H7 (cell line): ENCODE measurements around the gene PRKAG2. TPM values are rescaled to one million over a fixed set of nuclear protein-coding genes. Genes with fewer than 3 reads are reported as not detected.
A peak's percentile ranks its signal among the peaks of the same experiment; 100 is the strongest.

Experiments used
- DNase-seq: peaks from one replicate; pipeline ENCODE4 v3.0.0; 2012
- H3K27me3 ChIP-seq: 2 replicates; pipeline ENCODE4 v1.6.0; 2011; ENCODE audit warnings: mild to moderate bottlenecking, low read length; ENCODE audit not compliant: control insufficient read depth, insufficient read depth
- H3K36me3 ChIP-seq: replicated peaks from 2 replicates; pipeline ENCODE4 v1.5.1; 2011; ENCODE audit warnings: low read length; ENCODE audit not compliant: control insufficient read depth, insufficient read depth
- H3K4me3 ChIP-seq: 2 replicates; pipeline ENCODE4 v1.5.1; 2011; ENCODE audit warnings: low read depth, mild to moderate bottlenecking, control low read depth, low read length, moderate library complexity; ENCODE audit not compliant: insufficient read depth
- total RNA-seq: library from RNA; depleted of rRNA; stranded (reverse); fragments of >200 nt; shearing (Covaris generic); gene quantifications from 2 replicates; pipeline ENCODE4 v1.2.3, GENCODE V29; 2014

PRKAG2 gene
- total RNA-seq, 1 experiment from 2014 or later = 6.0 TPM

DNA sequence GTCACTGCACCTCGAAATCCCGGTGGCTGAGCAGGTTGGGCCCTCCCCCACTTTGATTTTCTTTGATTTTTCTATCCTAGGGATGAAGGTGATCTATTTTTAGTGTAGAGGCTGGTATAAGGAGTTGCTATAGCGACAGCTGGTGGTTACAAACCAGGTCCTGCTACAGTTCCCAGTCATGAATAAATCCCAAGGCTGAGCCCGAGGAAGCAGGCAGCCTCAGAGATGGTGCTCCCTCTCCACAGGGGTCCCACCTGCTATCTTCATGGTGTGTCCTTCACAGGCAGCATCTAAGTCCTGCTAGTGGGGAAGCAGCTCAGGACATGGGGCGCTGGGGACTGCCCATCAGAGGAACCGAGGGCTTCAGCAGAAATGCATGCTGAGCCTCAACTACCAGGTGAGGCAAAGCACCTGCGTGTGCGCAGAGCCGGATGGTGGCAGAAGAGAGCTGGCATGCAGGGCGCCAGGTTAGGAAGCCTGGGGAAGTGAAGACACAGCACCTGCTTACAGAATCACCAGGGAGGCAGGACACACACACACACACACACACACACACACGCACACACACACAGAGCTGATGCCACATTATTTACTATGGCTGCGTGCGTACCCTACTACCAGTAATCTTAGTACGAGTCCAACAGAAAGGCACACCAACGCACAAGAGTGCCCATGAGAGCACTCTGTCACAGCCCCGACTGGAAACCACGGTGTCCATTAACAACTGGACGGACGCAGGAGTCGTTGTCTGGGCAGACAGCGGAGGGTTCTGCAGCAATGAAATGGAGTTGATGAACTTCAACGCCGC lies 150.9 kb downstream of the PRKAG2 start:
- no peak overlapping the region for H3K4me3 ChIP-seq
- H3K36me3 ChIP-seq = no peaks in the 10 kb centered on the region

DNA sequence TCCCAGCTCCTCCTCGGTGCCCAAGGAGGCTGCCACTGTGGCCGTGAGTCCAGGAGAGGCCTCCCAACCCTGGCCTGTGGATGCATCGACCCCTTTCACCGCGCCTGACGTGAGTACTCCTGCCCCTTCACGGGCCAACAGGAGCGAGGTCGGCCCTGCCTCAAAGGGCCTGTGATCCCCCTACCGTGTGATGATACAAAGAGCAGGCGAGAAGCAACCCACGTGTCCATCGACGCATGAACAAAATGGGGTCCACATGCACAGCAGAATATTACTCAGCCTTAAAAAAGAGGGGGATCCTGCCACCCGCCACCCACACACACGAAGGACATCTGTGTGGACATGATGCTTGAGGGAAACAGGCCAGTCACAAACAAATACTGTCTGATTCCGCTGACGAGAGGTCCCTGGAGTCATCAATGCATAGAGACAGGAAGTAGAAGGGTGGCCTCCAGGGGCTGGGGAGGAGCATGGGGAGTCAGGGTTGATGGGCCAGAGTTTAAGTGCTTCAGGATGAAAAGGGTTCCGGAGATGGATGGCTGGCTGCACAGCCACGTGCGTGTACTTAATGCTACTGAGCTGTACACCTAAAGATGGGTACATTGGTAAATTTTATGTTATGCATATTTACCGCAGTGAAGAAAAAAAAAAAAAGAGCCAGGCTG lies 151.9 kb downstream of the PRKAG2 start:
- Histone ChIP-seq H3K4me3 (no peak overlapping the region), H3K36me3 (no peaks in the 10 kb centered on the region), H3K27me3 (no peaks in the 10 kb centered on the region)
- DNase-seq = no peak

More for the DNA sequence above, 150.9 kb downstream of the PRKAG2 start:
- no peak for DNase-seq
- H3K27me3 ChIP-seq = no peaks in the 10 kb centered on the region

DNA sequence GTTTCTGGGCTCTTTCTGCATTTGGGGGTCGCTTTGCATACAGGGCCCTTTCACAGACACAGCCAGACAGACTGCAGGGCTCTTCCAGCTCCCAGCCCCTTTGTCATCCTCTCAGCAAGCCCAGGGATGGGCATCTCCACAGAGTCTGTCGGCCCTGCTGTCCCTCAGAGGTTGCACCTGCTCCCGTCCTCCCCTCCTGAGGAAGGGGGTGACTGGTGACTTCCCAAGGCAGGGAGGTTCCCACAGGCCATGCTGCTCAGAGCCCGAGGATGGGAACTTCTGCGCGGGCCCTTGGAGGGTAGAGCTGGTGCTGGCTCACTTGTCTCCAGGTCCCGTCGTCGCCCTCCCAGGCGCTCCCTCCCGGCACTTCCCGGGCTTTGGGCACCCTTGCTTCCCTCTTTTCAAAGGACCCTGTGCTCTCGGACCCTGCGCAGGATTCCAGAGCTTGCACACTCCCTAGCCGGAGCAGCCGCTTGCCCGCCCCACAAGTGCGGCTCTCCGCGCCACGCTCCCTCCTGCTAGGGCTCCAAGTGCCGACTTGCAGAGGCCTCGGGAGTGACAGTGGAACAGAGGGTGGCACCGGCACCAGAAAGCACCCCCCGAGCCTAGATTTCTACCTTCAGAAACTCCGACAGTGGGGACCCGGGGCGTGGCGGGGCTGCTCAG lies 152.5 kb downstream of the PRKAG2 start:
- no peak overlapping the region for H3K4me3 ChIP-seq
- H3K27me3 ChIP-seq = no peaks in the 10 kb centered on the region
- DNase-seq = no peak
- no peaks in the 10 kb centered on the region for H3K36me3 ChIP-seq

DNA sequence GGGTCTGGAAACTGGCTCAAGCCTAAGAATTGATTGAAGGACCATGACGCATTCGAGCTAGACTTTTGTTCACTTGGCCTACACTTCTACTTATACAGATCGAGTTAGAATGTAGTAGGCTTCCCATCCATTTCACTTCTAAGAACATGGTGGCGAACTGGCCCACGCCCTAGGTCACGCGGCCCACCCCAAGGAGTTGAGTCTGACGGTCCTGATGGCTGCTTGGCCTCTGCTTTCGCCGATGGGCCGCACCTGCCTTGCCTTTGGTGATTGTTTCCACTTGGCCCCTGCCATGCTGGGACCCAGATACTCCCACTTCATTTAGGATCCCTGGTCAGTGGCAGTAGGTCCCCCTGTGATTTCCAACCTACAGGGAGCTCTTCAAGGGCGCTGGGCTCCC lies 153.6 kb downstream of the PRKAG2 start:
- Histone ChIP-seq H3K4me3 (no peak overlapping the region), H3K36me3 (no peaks in the 10 kb centered on the region), H3K27me3 (no peaks in the 10 kb centered on the region)
- DNase-seq = no peak

DNA sequence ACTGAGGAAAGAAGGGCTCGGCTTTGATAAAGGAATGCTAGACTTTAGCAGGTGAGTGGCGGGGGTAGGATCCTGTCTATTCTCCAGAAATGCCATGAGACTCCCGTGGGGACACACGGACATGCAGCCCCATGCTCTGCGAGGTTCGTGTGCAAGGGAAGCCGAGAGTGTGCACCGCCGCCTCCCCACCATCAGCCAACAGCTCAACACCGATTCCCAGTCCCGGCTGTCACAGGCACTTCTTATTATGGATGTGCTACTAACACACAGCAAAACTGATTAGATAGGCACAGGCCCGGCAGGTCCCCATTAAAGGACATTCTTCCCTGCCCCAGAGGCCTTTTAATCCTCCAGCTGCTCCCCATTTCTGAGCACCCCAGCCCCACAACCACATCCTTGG lies 154.4 kb downstream of the PRKAG2 start:
- Histone ChIP-seq H3K4me3 (no peak overlapping the region), H3K36me3 (no peaks in the 10 kb centered on the region), H3K27me3 (no peaks in the 10 kb centered on the region)
- DNase-seq = no peak

DNA sequence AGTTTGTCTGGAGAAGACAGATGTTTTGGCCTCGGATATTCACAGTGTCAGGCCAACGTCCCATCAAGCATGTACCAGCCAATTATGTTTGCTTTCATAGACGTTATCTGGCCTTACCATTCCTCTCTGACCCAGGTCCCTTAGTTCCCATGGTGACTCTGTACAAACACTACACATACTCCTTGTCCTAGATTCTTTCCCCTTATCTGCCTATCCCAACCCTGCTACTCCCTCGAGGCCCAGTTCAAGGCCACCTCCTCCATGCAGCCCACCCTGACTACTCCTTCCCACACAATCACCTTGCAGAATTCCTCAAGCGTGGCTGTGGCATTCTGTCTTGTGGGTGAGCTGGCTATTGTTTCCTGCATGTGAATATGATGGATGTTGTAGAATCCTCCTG lies 155.2 kb downstream of the PRKAG2 start:
- Histone ChIP-seq H3K27me3 (no peaks in the 10 kb centered on the region), H3K36me3 (no peaks in the 10 kb centered on the region), H3K4me3 (no peak overlapping the region)
- DNase-seq = no peak

DNA sequence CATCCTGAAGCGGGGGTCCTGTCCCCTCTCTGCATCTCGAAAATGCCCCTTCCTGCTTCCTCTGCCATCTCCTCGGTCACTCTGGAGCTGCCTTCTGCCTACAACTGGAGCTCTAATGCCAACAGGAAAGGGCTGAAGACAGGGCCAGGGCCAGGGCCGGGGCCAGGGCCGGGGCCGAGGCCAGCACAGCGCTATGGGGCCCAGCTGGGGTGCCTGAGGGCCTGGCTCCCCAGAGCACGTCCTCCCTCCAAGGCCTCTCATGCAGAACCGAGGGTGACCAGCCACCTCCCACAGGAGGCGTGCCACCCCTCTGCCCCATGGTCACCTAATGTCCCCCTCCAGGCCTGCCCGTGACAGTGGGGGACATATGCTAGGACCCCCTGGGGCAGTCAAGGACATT lies 155.7 kb downstream of the PRKAG2 start:
- Histone ChIP-seq H3K36me3 (no peaks in the 10 kb centered on the region), H3K4me3 (no peak overlapping the region), H3K27me3 (no peaks in the 10 kb centered on the region)
- no peak for DNase-seq

DNA sequence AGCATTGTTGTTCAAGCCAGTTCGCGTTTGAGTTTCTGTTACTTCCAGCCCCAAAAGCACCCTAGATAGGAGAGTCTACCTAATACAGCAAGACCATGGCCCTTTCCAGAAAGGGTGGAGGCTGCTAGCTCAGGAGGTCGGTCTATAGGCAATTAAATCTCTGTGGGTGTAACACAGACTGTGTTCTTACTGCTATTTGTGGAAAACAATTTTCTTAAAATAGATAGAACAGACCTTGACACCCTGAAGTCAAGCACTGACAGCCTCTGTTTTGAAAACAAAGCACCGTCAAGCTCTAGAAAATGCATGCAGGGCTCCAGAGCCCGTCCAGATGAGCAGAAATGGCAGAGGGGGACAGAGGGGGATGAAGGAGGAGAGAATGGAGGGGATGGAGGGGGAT lies 156.6 kb downstream of the PRKAG2 start:
- DNase-seq = no peak
- H3K4me3 ChIP-seq = no peak overlapping the region
- no peaks in the 10 kb centered on the region for H3K27me3 ChIP-seq
- H3K36me3 ChIP-seq = no peaks in the 10 kb centered on the region

DNA sequence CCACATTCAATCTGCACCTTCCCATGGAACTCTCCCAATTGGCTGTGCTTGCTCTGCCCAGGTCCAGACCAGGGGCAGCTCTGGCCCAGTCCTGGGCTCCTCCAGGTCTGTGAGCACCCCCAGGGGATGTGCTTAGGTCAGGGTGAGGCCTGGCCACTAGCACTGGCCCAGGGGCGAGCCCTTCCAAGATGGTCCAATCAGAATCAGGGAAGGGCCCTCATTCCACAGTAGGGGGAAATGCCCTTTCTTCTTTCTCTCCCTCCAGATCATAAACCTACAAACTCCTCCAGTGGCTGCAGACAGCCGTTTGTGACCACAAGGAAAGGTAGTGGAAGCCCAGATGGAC lies 157.0 kb downstream of the PRKAG2 start:
- DNase-seq = peak; percentile 73
- Histone ChIP-seq H3K27me3 (no peaks in the 10 kb centered on the region), H3K4me3 (no peak overlapping the region), H3K36me3 (no peaks in the 10 kb centered on the region)

DNA sequence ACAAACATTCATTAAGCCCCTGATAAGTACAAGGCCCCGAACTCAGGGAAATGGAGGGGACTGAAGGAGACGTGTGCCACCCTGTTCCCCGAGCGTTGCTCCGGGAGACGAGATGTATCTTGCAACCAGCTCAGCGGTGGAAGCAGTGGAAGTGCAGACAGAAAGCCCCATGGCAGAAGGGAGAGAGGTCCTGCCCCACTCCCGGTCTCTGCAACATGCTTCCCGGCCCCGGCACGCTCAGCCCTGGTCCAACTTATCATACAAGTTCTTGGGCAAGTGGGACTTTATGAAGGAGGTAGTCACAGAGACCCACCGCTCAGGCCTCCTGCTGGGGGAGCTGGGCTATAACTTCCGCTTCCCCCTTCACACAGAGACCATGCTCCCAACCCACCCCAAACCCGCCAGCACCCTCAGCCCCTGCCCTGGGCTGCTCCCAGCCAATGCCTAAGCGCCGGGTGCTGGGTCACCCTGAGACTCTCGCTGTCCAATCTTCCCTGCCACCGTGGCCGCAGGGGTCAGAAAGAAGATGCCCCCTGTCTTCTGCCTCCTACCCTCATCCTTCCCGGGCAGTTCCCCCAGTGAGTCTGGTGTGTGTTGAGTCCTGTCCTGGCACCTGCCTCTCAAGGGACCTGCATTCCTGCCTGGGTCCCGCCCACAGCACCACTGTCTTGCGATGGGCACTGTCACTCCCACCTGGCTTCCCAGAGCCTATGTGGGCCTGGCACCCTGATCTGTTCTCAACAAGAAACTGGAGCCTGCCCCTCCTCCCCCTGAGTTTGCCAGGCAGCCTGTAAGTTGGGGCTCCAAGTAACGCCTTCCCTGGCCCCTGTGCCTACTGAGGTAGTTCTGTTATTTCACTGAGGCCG lies 157.7 kb downstream of the PRKAG2 start:
- no peak overlapping the region for H3K4me3 ChIP-seq
- no peak for DNase-seq
- no peaks in the 10 kb centered on the region for H3K36me3 ChIP-seq
- no peaks in the 10 kb centered on the region for H3K27me3 ChIP-seq

DNA sequence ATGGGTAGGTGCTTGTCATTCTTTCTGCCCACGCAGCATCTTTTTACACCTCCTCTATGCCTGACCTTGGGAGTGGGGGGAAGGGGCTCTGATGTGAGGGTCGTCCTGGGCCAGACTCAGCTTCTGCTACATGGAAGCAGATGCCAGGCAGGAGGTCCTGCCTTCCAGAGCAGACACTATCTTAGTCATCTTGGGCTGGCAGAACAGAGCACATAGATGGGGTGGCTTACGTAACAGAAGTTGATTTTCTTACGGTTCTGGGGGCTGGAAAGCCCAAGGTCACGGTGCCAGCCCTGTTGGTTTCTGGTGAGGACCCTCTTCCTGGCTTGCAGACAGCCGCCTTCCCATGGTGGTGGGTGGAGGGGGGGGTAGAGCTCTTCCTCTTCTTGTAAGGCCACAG lies 159.0 kb downstream of the PRKAG2 start:
- no peak for DNase-seq

DNA sequence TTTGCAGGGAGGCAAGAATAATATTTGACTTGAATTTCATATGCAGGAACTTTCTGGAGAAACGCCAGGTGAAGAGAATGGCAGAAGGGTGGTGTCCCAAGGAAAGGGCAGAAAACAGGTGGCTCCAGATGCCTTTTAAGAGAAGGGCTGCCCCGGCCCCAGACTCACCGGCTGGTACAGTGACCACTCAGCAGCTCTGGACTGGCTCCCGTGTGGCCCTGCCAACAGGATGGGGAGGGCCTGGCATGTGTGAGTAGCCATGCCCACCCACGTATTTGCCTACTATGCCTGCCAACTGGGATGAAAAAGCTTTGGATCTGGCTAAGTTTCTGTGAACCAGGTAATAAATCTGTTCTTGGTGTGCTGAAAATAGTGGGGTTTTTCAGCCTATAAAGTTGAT lies 159.5 kb downstream of the PRKAG2 start:
- DNase-seq = no peak
- Histone ChIP-seq H3K27me3 (no peaks in the 10 kb centered on the region), H3K36me3 (no peaks in the 10 kb centered on the region), H3K4me3 (no peak overlapping the region)

More for the DNA sequence above, 159.0 kb downstream of the PRKAG2 start:
- H3K36me3 ChIP-seq = no peaks in the 10 kb centered on the region
- no peaks in the 10 kb centered on the region for H3K27me3 ChIP-seq
- no peak overlapping the region for H3K4me3 ChIP-seq

DNA sequence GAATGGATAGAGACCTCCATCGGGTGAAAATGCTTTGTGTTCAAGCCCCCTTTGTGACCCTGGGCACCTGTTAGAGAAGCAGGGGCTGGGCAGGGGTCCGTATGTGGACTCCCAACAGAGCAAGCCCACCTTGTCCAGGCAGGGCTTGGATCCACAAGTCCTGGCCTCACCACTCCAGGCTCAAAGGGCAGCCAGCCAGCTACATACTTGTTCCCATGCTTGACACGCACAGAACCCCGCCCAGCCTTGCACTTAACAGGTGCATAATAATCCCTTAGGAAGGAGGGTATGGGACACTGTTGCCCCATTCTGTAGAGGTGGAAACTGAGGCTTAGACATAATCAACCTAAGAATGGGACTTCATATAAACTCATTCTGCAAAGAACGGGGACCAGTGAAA lies 160.6 kb downstream of the PRKAG2 start:
- H3K36me3 ChIP-seq = no peaks in the 10 kb centered on the region
- no peak overlapping the region for H3K4me3 ChIP-seq

DNA sequence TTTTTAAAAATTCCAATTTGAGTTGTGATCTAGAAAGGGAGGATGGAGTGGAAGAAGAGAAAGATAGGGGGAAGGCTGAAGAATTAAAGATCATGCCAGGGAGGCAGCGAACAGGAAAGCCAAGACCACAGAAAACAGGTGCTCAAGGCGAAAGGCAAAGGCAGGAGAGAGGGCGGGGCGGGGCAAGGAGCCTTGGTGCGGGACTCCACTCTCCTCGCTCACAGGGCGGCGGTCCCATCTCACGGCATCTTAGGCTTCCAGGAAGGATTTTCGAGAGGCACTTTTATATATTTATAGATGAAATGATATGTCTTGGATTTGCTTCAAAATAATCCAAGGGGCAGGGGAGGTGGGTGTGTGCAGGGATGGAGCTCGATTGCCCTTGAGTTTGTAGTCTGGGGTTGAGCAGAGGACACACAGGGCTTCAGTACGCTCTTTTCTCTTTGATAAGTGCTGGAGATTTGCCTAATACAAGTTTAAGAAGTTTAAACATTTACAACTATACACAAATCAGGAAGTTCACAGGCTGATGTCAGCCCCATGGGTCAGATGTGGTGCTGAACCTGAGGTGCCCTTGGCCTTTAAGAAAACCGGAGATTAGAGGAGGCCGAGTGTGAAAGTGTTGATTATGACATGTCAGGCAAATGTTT lies 161.1 kb downstream of the PRKAG2 start:
- Histone ChIP-seq H3K27me3 (no peaks in the 10 kb centered on the region), H3K4me3 (no peak overlapping the region), H3K36me3 (no peaks in the 10 kb centered on the region)
- DNase-seq = no peak

More for the DNA sequence above, 160.6 kb downstream of the PRKAG2 start:
- H3K27me3 ChIP-seq = no peaks in the 10 kb centered on the region
- DNase-seq = no peak
